ENCODE measurements around the gene ANKMY1.

The ANKMY1 gene

DNA sequence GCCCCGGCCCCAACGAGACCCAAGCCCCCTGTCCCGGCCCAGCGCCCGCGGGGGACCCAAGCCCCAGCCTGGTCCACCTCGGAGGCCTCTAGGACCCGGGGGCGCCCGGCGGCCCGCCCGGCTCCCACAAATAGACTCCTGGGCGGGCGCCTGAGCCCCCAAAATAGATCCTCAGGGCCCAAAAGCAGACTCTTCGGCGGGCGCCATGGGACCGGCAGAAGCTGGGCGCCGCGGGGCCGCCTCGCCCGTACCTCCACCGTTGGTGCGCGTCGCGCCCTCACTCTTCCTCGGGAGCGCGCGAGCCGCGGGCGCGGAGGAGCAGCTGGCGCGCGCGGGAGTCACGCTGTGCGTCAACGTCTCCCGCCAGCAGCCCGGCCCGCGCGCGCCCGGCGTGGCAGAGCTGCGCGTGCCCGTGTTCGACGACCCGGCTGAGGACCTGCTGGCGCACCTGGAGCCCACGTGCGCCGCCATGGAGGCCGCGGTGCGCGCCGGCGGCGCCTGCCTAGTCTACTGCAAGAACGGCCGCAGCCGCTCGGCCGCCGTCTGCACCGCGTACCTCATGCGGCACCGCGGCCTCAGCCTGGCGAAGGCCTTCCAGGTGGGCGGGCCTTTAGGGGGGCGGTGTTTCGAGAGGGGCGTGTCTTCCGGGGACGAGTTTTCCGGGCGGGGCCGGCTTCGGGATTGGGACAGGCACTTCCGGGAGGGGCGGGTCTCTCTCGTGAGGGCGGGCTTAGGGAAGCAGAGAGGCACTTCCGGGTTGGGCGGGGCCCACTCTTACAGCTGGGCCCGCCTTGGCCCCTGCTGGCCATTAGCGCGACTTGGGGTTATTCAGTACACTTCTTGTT, 2.9 kb upstream of the ANKMY1 start:
- ATAC-seq = peak; percentile 84
- TF ChIP-seq CSDC2 (CRISPR knock-in tag; IDR thresholded peaks at IDR 0.05) (0 out of 2 replicates have a peak, but pooled peaks have one; percentile 43), SNAI2 (CRISPR knock-in tag; IDR thresholded peaks at IDR 0.05) (peak; percentile 89; the same call in 1 of the 2 replicates), ZFP3 (CRISPR knock-in tag; IDR thresholded peaks at IDR 0.05) (peak; percentile 76; the same call in 1 of the 2 replicates), ZNF565 (CRISPR knock-in tag; conservative IDR thresholded peaks at IDR 0.05; ENCODE audit: low read depth) (no peak)
- TF ChIP-seq, protein P1, sequence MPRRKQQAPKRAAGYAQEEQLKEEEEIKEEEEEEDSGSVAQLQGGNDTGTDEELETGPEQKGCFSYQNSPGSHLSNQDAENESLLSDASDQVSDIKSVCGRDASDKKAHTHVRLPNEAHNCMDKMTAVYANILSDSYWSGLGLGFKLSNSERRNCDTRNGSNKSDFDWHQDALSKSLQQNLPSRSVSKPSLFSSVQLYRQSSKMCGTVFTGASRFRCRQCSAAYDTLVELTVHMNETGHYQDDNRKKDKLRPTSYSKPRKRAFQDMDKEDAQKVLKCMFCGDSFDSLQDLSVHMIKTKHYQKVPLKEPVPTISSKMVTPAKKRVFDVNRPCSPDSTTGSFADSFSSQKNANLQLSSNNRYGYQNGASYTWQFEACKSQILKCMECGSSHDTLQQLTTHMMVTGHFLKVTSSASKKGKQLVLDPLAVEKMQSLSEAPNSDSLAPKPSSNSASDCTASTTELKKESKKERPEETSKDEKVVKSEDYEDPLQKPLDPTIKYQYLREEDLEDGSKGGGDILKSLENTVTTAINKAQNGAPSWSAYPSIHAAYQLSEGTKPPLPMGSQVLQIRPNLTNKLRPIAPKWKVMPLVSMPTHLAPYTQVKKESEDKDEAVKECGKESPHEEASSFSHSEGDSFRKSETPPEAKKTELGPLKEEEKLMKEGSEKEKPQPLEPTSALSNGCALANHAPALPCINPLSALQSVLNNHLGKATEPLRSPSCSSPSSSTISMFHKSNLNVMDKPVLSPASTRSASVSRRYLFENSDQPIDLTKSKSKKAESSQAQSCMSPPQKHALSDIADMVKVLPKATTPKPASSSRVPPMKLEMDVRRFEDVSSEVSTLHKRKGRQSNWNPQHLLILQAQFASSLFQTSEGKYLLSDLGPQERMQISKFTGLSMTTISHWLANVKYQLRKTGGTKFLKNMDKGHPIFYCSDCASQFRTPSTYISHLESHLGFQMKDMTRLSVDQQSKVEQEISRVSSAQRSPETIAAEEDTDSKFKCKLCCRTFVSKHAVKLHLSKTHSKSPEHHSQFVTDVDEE (CRISPR knock-in tag; IDR thresholded peaks at IDR 0.05) = peak; percentile 77; the same call in 1 of the 2 replicates

DNA sequence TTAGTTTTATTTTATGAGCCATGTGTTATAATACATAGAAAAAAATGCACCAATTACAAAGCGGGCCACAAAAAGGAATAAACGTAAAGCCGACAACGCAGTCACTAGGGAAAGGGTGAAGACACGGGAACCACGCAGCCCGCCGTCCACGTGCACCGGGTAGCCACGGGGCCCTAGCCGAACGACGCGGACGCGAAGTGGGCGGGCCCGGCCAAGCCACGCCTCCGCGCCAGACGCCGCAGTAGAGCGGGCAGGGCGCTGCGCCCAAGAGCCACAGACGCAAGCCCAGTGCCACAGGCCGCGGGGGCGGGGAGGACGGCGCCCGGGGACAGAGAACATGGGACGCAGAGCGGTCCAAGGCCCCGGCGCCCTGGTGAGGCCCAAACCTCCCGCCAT, 2.3 kb upstream of the ANKMY1 start, which contains the start of gene DUSP28:
DUSP28 (plus strand) TSS at position 274 of the 396 bp plus-strand sequence. CDS start 328 bp downstream, outside the sequence.
- TF ChIP-seq ESRRG (CRISPR knock-in tag; IDR thresholded peaks at IDR 0.05) = no peak
- TF ChIP-seq ISL1 (CRISPR knock-in tag; IDR thresholded peaks at IDR 0.05) = no peak
- no peak for TF ChIP-seq ZFP30 (CRISPR knock-in tag; IDR thresholded peaks at IDR 0.05)
- TF ChIP-seq GLIS3 (CRISPR knock-in tag; IDR thresholded peaks at IDR 0.05) = no peak
- no peak for TF ChIP-seq TCF4 (CRISPR knock-in tag; IDR thresholded peaks at IDR 0.05; ENCODE audit: borderline replicate concordance)
- TF ChIP-seq, protein P2, sequence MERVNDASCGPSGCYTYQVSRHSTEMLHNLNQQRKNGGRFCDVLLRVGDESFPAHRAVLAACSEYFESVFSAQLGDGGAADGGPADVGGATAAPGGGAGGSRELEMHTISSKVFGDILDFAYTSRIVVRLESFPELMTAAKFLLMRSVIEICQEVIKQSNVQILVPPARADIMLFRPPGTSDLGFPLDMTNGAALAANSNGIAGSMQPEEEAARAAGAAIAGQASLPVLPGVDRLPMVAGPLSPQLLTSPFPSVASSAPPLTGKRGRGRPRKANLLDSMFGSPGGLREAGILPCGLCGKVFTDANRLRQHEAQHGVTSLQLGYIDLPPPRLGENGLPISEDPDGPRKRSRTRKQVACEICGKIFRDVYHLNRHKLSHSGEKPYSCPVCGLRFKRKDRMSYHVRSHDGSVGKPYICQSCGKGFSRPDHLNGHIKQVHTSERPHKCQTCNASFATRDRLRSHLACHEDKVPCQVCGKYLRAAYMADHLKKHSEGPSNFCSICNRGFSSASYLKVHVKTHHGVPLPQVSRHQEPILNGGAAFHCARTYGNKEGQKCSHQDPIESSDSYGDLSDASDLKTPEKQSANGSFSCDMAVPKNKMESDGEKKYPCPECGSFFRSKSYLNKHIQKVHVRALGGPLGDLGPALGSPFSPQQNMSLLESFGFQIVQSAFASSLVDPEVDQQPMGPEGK (CRISPR knock-in tag; IDR thresholded peaks at IDR 0.05; ENCODE audit: borderline replicate concordance) = no peak
- no peak for TF ChIP-seq ZC3H10 (CRISPR knock-in tag; IDR thresholded peaks at IDR 0.05)
- no peak for TF ChIP-seq TOX (CRISPR knock-in tag; IDR thresholded peaks at IDR 0.05; ENCODE audit: borderline replicate concordance)
- TF ChIP-seq, protein P3, sequence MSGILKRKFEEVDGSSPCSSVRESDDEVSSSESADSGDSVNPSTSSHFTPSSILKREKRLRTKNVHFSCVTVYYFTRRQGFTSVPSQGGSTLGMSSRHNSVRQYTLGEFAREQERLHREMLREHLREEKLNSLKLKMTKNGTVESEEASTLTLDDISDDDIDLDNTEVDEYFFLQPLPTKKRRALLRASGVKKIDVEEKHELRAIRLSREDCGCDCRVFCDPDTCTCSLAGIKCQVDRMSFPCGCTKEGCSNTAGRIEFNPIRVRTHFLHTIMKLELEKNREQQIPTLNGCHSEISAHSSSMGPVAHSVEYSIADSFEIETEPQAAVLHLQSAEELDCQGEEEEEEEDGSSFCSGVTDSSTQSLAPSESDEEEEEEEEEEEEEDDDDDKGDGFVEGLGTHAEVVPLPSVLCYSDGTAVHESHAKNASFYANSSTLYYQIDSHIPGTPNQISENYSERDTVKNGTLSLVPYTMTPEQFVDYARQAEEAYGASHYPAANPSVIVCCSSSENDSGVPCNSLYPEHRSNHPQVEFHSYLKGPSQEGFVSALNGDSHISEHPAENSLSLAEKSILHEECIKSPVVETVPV (CRISPR knock-in tag; IDR thresholded peaks at IDR 0.05) = no peak
- TF ChIP-seq, protein P4, sequence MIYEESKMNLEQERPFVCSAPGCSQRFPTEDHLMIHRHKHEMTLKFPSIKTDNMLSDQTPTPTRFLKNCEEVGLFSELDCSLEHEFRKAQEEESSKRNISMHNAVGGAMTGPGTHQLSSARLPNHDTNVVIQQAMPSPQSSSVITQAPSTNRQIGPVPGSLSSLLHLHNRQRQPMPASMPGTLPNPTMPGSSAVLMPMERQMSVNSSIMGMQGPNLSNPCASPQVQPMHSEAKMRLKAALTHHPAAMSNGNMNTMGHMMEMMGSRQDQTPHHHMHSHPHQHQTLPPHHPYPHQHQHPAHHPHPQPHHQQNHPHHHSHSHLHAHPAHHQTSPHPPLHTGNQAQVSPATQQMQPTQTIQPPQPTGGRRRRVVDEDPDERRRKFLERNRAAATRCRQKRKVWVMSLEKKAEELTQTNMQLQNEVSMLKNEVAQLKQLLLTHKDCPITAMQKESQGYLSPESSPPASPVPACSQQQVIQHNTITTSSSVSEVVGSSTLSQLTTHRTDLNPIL (CRISPR knock-in tag; IDR thresholded peaks at IDR 0.05; ENCODE audit: low read depth) = no peak
- no peak for TF ChIP-seq BACH2 (CRISPR knock-in tag; IDR thresholded peaks at IDR 0.05; ENCODE audit: borderline replicate concordance)
- TF ChIP-seq SNAI2 (CRISPR knock-in tag; IDR thresholded peaks at IDR 0.05) = no peak
- no peak for TF ChIP-seq PPARA (CRISPR knock-in tag; IDR thresholded peaks at IDR 0.05; ENCODE audit: borderline replicate concordance)
- TF ChIP-seq ZNF565 (CRISPR knock-in tag; conservative IDR thresholded peaks at IDR 0.05; ENCODE audit: low read depth) = no peak
- TF ChIP-seq RARB (CRISPR knock-in tag; IDR thresholded peaks at IDR 0.05) = no peak
- ATAC-seq = peak; percentile 79

DNA sequence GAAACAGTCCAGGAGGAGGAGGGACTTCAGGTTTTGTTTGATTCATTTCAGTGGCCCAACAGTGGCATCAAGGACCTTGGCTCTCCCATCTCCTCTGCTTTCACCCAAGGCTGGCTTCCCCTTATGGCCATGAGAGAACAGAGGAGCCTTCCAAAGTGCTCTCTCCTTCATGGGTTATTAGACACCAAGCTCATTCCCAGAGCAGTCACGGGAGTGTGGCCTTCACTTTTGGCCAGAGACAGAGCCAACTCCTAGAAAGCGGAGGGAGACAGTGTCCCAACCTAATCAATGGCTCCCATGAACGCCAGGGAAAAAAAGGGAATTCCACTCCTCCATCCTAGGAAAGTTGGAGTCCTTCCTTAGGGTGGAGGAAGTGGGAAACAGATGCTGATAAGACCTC, 1.5 kb upstream of the ANKMY1 start:
- no peak for ATAC-seq
- TF ChIP-seq TCF4 (CRISPR knock-in tag; IDR thresholded peaks at IDR 0.05; ENCODE audit: borderline replicate concordance) (no peak), SNAI2 (CRISPR knock-in tag; IDR thresholded peaks at IDR 0.05) (no peak), ZNF565 (CRISPR knock-in tag; conservative IDR thresholded peaks at IDR 0.05; ENCODE audit: low read depth) (no peak), ZC3H10 (CRISPR knock-in tag; IDR thresholded peaks at IDR 0.05) (no peak), TOX (CRISPR knock-in tag; IDR thresholded peaks at IDR 0.05; ENCODE audit: borderline replicate concordance) (no peak), GLIS3 (CRISPR knock-in tag; IDR thresholded peaks at IDR 0.05) (no peak), CSDC2 (CRISPR knock-in tag; IDR thresholded peaks at IDR 0.05) (no peak), RARB (CRISPR knock-in tag; IDR thresholded peaks at IDR 0.05) (no peak), ZFP30 (CRISPR knock-in tag; IDR thresholded peaks at IDR 0.05) (no peak), ZFP3 (CRISPR knock-in tag; IDR thresholded peaks at IDR 0.05) (no peak), PPARA (CRISPR knock-in tag; IDR thresholded peaks at IDR 0.05; ENCODE audit: borderline replicate concordance) (no peak), ARNTL (CRISPR knock-in tag; IDR thresholded peaks at IDR 0.05; ENCODE audit: borderline replicate concordance, low read depth) (no peak), ESRRG (CRISPR knock-in tag; IDR thresholded peaks at IDR 0.05) (no peak)
- TF ChIP-seq, protein P2 (CRISPR knock-in tag; IDR thresholded peaks at IDR 0.05; ENCODE audit: borderline replicate concordance) = no peak
- TF ChIP-seq, protein P3 (CRISPR knock-in tag; IDR thresholded peaks at IDR 0.05) = no peak
- TF ChIP-seq, protein P1 (CRISPR knock-in tag; IDR thresholded peaks at IDR 0.05) = no peak
